HG02970 (cell line): ENCODE data around the gene NTRK1.

Experiments used
- ATAC-seq: cut with Tn5 transposase; IDR thresholded peaks from one replicate; pipeline ENCODE4 v1.9.1; 2021; ENCODE audit warnings: mild to moderate bottlenecking, moderate library complexity, moderate number of reproducible peaks; ENCODE audit not compliant: unreplicated experiment, low FRiP score

The NTRK1 gene

DNA sequence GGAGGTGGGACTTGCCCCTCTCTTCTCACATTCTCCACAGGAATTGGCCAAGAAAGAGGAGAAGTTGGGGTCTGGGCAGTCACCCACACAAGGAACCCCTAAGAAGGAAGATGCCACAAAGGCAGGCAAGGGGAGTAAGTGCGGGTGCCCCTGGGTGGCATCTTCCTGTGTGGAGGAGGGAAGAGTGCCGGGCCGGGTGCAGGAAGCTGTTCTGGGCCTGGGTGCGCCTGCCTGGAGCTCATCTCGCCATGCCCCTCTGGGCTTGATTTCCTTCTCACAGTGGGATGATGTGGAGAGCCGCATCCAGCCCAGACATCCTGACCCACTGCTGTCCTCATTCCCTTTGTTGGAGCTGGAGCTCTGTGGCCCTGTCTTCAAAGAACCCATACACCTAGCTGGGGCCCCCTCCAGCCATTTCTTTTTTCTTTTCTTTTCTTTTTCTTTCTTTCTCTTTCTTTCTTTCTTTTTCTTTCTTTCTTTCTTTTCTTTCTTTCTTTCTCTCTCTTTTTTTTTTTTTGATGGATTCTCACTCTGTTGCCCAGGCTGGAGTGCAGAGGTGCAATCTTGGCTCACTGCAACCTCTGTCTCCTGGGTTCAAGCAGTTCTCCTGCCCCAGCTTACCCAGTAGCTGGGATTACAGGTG, 69.1 kb downstream of the NTRK1 start:
- ATAC-seq: no peak

DNA sequence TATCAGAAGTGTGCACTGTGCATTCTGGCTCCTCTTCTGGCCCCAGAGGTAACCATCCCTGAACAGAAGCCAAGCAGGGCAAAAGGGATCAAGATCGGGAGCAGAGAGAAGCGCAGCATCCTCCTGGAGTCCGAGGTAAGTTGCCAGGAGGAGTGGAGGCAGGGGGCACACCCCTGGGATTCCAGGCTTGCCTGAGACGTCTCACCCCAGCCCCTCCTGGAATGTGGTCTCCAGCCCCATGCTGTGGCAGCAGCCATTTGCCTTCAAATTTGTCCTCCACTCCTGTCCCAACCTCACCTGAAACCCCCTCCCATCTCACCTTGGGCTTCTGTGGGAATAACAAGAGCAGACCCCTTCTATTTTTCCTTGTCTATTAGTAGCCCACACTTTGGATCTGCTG, 69.8 kb downstream of the NTRK1 start:
- no peak for ATAC-seq
